ENCODE data around the gene SAPCD2.
"Not testable (repeated sequence)": the region's sequence is repeated elsewhere in the genome, so short reads cannot be mapped to it uniquely, and the experiment has no call there.

SAPCD2 gene

DNA sequence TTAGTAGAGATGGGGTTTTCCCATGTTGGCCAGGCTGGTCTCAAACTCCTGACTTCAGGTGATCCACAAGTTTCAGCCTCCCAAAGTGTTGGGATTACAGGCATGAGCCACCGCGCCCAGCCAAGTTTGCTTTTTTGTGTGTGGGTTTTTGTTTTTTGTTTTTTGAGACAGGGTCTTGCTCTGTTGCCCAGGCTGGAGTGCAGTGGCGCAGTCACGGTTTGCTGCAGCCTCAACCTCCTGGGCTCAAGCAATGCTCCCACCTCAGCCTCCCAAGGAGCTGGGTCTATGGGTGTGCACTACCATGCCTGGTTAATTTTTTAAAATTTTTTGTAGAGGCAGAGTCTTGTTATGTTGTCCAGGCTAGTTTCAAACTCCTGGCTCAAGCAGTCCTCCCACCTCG, 36.9 kb downstream of the SAPCD2 start:
- not testable (repeated sequence) for DNase-seq (ENCODE audit: low read depth in 1 of 2, low spot score in 1 of 2)

DNA sequence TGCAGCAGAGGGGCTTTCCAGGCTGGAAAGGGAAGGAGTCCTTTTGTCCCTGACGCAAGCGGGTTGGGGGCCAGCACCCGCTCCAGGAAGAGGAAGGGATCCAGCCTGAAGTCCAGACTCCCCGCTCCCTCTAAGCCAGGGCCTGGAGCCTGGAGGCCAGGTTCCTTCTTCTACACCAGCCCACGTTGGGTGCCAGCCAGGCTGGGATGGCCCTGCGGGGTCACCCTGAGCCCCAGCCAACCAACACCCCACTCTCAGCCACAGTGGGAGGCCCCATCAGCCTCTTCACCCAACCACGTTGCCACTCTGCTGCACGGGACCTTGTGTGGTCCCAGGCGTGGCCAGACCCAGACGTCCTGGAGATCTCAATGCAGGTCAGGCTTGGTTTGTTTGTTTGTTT, 37.5 kb downstream of the SAPCD2 start:
- DNase-seq (ENCODE audit: low read depth in 1 of 2, low spot score in 1 of 2): no peak

DNA sequence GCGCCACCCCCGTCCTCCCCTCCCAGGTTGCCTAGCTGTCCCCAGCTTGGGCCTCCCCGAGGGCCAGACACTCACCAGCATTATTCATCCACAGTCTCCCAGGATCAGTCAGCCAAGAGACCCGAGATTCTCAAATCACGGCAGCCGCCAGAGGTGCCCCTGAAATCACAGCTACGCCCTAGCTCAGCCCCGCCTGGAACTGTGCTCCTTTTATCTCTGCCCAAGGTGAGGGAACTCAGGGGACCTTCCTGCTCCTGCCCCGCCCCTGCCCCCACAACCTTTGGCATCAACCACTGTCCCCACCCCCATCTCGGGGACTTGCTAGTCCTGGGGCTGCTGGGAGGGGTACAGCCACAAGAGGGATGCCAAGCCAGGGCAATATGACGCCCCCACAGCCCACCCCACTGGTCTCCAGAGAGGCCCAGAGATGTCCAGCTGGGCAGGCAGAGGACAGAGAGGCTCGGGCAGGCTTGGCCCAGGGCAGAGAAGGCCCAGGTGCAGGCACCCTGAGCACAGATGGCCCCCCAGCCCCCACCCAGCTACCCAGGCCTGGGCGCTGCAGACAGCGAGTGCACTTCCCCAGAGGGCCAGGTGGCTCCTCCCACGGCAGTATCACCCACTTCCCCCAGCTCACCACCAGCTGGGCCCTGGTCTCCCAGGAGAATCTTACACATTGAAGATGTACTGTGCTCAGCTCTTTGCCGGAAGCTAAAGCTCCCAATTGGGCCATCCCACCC, 38.3 kb downstream of the SAPCD2 start, which contains the start of gene FUT7:
Gene FUT7 (minus strand): TSS at position 185 of the 737 bp plus-strand sequence. CDS start 97 bp downstream, at position 88.
- no peak for DNase-seq (ENCODE audit: low read depth in 1 of 2, low spot score in 1 of 2)

DNA sequence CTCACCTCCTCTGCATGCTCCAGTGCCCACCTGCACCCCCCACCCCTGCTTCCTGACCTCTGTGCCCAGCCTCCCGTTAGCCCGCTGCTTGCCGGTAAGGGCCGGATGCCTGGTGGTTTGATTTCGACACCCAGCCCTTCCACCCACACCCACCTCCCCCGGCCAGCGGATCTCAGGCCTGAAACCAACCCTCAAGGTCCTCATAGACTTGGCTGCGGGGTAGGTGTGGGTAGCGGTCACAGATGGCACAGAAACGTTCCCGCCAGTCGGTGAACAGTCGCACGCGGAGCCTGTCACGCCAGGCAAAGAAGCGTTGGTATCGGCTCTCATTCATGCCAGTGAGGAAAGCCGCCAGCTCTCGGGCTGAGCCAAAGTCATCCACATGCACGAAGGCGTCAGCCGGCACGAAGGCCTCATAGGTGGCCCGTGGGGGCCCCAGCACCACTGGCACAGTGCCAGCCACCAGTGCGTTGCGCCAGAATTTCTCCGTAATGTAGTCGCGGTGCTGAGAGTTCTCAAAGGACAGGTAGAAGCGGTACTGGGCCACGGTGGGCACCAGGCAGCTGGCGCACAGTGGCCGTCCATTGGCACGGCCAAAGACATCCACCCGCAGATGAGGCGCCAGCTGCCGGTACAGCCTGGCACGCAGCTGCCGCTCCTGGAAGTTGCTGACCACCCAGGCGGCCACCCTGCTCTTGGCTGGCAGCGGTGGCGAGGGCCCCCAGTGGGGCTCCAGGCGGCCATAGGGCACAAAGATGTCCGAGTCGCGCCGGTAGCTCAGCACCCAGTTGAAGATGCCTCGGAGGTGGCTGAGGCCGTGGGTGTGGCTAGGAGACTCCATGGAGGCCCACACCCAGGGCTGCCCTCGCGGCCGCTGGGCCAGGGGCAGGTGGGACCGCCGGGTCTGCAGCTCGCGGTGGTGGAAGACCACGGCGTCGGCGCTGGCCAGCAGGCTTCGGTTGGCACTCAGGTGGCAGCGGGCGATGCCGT, 39.5 kb downstream of the SAPCD2 start:
- DNase-seq (ENCODE audit: low read depth in 1 of 2, low spot score in 1 of 2): no peak

DNA sequence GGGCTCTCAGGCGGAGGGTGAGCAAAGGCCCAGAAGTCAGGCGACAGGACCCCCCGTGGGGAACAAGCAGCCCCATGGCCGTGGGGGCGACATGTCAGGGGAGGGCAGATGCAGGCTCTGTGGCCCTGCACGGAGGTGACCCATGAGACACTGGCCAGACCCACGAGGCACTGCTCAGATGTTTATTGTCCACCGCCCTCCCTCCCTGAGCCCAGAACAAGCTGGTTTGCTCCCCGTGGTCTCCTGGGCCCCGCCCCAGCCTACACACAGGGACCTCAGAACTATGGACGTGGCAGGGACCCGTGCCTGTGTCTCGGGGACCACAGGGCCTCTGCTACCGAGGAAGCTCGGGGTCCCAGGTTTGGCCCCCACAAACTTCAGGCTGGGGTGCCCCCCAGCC, 40.4 kb downstream of the SAPCD2 start:
- no peak for DNase-seq (ENCODE audit: low read depth in 1 of 2, low spot score in 1 of 2)

DNA sequence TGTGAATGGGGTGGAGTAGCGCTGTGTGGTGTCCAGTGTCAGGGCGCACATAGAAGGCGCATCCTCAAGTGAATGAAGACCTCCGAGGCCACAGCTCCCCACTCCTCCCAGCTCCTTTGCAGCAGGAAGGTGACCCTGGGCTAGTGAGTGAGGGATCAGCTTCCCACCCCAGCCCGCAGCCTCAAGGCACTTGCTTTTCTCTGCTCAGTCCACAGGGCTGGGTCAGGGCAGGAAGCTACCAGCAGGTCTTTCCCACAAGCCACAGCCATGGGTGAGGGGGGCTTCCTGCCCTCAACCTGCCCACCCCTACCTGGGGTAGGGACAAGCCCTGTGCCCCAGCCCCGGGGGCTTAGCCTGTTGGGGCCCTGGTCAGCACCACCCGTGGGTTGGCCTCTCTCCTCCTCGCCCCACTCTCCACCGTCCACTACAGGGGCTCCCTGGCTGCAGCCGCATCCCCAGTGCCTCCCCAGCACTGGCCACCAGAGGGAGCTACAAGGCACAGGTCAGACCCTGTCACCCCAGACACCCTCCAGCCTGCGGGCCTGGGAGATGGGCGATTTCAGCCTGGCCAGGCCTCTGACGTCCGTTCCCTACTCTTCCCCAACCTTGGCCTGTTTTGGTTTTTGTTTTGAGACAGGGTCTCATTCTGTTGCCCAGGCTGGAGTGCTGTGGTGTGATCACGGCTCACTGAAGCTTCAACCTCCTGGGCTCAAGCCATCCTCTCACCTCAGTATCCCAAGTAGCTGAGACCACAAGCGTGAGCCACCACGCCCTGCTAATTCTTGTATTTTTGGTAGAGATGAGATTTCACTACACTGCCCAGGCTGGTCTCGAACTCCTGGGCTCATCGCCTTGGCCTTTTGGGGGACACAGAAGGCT, 41.1 kb downstream of the SAPCD2 start:
- DNase-seq (ENCODE audit: low read depth in 1 of 2, low spot score in 1 of 2): peak; percentile 47 to 61

DNA sequence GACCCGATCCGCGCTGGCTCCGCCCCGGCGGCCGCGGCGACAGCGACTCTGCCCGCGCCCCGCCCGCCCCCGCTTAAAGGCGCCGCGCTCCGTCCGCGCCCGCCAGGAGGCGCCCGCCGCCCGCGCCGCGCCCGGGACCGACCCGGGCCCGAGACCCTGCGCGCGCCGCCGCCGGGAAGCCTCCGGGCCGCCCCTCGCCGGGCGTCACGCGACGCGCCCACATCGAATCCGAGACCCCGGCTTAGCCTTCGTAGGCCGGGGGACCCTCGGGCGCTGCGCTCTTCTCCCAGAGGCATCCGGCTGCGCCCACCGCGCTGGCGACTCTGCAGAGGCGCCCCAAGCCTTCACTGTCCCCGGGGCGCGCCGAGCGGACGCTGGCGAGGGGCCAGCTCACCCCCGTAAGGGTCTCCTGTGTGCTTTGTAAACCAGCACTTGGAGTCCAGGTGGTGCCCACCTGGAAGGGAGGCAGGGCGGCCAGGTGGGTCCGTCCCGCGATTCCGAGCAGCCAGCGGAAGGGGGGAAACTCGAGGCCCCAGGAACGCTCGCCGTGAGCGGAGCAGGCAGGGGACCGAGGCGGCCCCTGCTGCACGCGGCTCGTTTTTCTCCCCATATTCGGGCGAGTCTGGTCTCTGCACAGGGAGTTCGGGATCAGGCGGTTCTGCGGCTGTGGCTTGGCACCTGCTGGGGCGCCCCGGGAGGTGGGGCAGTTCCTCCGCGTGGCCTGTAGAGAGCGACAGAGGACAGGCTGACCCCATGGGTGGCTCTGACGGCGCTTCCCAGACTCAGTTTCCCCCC, 41.9 kb downstream of the SAPCD2 start:
- DNase-seq (ENCODE audit: low read depth in 1 of 2, low spot score in 1 of 2): peak in 1 of 2 donors; percentile 36

DNA sequence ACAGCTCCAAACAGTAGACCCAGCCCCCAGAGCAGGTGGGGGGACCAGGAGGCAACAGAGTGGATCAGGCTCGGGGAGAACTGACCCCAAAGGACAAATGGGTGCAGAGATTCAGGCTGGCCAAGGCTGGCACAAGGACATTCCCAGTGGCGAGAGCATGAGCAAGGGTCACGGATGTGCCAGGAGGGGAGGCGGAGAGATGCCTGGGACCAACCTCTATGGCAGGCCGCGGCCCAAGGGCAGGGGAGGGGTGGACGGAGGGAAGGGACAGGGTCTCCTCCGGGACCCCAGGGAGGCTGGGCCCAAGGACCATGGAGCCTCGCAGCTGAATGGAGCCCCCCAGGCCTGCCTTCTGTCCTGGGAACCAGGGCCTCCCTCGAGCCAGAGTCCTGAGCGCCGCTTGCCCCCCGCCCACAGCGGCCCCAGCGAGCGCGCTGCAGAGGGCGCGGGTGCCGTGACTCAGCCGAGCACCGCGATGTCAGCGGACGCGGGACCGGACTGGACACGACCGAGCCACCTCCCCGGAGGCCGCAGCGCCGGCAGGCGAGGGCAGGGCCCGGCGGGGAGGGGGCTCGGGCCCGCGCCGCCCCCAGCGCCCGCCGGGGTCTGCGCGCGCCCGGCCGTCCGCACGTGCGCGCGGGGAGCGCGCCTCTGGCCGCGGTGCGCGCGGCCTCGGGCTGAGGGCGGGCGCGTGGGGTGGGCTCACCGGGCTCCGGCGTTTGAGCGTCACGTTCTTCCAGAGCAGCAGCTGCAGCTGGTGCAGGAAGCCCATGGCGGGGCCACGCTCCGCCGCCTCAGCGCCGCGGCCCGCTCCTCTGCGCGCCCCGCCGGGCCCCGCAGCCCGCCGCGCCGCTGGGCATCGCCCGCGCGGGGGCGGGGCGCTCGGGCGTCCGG, 42.7 kb downstream of the SAPCD2 start, which contains the start of gene ABCA2:
Gene ABCA2 (minus strand): TSS at position 869 of the 894 bp plus-strand sequence. CDS start 97 bp downstream, at position 772.
- DNase-seq (ENCODE audit: low read depth in 1 of 2, low spot score in 1 of 2): no peak

DNA sequence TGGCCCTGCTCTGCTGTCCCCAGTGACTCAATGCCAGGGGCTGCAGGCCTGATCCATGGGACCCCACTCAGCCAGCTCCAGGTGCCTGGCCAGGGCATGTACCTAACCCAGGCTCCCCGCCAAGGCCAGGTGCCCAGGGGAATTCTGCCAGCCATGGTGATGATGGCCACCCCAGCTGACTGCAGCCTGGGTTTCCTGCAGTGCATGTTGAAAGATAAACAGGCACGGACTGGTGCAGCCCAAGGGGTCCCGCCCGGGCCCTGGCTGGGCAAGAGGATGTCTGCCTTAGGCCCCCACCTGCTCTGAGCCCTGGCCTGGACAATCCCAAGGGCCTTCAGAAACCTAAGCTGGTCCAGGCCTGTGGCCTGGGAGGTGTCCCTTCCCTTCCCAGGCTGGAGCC, 43.5 kb downstream of the SAPCD2 start:
- DNase-seq (ENCODE audit: low read depth in 1 of 2, low spot score in 1 of 2): no peak

DNA sequence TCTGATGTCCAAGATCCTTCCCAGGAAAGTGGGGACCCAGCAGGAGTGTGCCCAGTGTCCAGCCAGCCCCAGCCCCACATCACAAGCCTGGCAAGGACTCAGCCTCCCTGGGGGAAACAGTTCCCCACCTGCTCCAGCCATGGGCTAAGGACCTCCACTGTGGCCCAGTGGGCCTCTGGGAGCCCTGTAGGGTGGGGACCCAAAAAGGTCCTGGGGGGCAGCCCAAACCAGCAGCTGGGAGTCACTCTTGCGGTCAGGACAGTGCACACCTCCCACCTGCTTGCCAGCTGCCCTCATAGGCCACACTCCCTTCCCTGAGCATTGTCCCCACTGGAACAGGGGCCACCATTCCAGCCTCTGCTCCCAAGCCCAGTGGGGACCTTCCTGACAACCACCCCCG, 44.0 kb downstream of the SAPCD2 start:
- DNase-seq (ENCODE audit: low read depth in 1 of 2, low spot score in 1 of 2): no peak

DNA sequence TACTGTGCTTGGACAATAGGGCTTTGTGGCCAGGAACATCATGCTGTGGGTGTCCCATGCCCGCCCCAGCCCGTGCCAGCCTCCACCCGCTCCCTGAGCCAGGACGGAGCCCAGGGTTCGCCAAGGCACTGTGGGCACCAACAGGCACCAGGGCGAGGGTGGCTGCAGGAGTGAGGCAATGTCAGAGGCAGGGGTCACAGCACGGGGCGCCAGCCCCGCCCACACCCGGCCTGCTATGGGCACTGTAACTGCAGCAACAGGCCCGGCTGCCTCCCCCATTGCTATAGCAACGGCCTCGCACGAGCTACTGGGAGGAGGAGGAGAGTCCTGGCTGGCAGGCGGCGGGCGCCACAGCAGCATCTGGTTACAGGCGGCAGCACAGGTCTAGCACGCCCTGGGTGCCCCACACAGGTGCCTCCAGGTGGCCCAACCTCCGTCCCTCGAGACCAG, 44.8 kb downstream of the SAPCD2 start:
- no peak for DNase-seq (ENCODE audit: low read depth in 1 of 2, low spot score in 1 of 2)

DNA sequence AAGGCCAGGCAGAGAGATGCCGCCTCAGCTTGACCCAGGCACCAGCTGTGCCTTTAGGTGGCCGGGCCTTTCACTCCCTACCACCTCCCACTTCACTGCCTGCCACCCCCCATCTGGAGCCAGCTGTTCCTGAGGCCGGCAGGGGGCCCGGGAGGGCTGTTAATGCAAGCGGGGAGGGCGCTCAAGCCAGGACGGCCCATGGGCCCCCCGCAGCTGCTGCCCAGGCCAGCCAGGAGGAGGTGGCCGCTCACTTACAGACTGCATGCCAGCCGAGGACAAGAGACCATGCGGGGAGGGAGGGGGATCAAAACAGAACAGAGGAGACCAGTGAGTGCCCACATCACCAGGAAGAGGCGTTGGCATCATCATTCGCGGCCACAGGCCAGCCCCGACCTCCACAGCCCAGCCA, 46.8 kb downstream of the SAPCD2 start:
- no peak for DNase-seq (ENCODE audit: low read depth in 1 of 2, low spot score in 1 of 2)

DNA sequence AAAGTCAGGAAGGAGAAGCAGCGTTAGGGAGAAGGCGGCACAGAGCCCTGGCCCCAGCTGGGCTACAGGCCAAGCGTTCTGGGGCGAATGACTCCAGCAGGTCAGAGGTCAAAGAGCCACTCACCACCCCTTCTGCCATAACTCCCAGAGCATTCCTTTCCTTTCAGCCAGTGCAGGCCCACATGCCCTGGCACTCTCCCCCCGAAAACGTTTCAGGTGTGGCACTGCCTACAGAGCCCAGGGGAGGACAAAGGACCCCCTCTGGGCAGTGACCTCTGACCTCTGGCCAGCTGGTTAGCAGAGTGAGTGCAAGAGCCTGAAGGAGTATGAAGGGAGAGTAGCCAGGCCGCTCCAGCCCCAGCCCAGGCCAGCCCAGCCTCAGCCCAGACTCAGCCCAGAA, 47.2 kb downstream of the SAPCD2 start:
- no peak for DNase-seq (ENCODE audit: low read depth in 1 of 2, low spot score in 1 of 2)

DNA sequence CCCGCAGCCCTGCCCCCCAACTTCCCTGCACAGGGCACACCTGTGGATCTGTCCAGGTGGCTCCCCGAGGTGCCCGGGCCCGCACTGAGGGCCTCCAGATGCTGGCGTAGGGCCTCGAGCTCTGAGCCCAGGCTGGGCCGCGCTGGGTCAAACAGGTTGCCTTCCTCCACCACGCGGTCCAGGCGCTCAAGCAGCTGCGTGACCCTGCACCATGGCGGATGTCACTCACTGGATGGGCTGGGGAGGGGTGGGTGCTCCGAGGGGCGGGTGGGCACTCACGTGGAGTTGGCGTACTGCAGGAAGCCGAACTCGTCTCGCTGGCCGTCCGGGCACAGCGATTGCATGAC, 47.7 kb downstream of the SAPCD2 start:
- no peak for DNase-seq (ENCODE audit: low read depth in 1 of 2, low spot score in 1 of 2)

DNA sequence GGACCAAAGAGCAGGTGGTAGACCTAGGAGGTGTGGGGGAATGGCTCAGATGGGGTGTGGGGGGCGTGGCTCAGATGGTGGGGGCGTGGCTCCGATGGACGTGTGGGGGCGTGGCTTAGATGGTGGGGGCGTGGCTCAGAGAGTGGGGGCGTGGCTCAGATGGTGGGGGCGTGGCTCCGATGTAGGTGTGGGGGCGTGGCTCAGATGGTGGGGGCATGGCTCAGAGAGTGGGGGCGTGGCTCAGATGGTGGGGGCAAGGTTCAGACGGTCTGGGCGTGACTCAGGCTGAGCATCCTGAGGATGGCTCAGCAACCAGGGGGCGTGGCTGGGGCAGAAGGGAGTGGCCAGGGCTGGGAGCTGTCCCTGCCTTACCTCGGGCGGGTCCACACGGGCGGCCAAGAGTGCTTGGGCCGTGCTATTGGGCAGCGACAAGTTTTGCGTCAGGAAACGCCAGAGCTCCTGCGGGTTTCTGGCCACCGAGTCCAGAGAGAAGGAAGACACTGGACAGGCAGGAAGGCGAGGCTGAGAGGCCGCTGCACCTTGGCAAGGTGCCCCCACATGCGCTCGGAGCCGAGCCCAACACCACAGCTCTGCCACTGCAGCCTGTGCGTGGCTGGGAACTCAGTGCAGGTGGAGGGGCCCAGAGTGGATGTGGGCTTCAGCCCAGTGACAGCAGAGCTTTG, 48.2 kb downstream of the SAPCD2 start:
- peak in 1 of 2 donors; percentile 52 for DNase-seq (ENCODE audit: low read depth in 1 of 2, low spot score in 1 of 2)

DNA sequence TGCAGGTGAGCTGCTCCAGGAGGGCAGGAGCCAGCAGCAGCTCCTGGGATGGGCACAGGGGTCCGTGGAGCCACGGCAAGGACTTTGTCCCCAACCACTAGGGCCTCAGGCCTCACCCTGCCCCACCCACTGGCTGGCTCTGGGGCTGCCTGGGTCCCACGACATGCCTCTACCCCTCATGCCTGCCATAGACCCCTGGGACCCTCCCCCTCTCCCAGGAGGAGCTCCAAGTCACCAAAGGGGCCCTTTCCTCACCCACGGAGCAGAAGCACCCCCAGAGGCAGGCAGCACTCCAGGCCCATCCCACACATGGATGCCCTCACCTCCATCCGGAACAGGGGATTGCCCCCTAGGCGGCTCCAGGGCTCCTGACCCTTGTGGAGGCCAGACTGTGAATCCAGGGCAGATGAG, 48.8 kb downstream of the SAPCD2 start:
- DNase-seq (ENCODE audit: low read depth in 1 of 2, low spot score in 1 of 2): no peak

DNA sequence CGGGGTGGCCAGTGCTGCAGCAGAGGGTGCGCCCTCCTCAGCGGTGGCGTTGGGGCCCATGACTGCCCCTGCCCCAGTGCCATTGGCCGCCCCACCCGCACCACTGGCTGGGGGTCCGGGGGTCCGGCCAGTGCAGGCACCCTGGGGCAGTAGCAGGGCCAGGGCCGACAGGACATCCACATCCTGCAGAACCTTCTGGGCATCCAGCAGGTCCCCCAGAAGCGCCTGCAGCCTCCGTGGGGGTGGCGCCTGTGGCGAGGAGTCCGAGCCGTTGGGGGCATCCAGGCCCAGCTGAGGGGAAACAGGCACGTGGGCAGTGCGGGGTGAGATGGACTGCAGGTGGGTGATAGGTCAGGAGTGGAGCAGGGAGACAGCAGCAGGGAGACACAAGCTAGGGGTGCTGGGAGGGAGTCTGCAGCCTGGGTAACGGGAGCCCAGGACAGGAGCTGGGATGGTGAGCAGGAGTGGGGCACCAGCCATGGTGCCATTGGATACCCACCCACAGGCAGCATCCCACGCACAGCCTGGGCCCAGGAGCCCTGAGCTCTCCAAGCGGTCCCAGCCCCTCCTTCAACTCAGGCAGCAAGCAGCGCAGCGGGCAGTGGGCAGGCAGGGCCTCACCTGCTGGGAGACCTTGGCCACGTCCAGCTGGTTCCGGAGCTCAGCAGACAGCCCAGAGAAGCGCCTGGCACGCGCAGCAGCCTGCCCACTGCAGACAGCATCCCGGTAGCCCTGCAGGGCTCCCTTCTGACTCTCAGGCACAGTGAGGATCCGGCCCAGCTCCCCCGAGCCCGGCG, 49.4 kb downstream of the SAPCD2 start:
- DNase-seq (ENCODE audit: low read depth in 1 of 2, low spot score in 1 of 2): no peak
